HG02642 (cell line): ENCODE data around the gene RGS6.
"Not testable (repeated sequence)": the region's sequence is repeated elsewhere in the genome, so short reads cannot be mapped to it uniquely, and the experiment has no call there.

Source experiments
- ATAC-seq: cut with Tn5 transposase; IDR thresholded peaks from one replicate; pipeline ENCODE4 v1.9.1; 2021; ENCODE audit warnings: mild to moderate bottlenecking; ENCODE audit not compliant: unreplicated experiment, poor library complexity

RGS6 gene

GRCh38 chr14:72477578-72477977, 545.3 kb downstream of the RGS6 start:
- ATAC-seq: not testable (repeated sequence)

GRCh38 chr14:72478471-72478893, 546.3 kb downstream of the RGS6 start:
- ATAC-seq: no peak

GRCh38 chr14:72479461-72479931, 547.3 kb downstream of the RGS6 start:
- peak; percentile 24 for ATAC-seq

GRCh38 chr14:72480464-72481243, 548.4 kb downstream of the RGS6 start:
- ATAC-seq: no peak

- no peak for ATAC-seq
These were observed 551.1 kb downstream of the RGS6 start for GRCh38 chr14:72483311-72483710.

GRCh38 chr14:72485695-72486094, 553.5 kb downstream of the RGS6 start:
- no peak for ATAC-seq

- no peak for ATAC-seq
These were observed 556.3 kb downstream of the RGS6 start for GRCh38 chr14:72488514-72488913.

GRCh38 chr14:72492196-72492595, 560.0 kb downstream of the RGS6 start:
- ATAC-seq: no peak

GRCh38 chr14:72495668-72496067, 563.4 kb downstream of the RGS6 start:
- no peak for ATAC-seq

GRCh38 chr14:72498646-72499045, 566.4 kb downstream of the RGS6 start:
- ATAC-seq: no peak

- ATAC-seq: no peak
These were observed 567.5 kb downstream of the RGS6 start for GRCh38 chr14:72499746-72500145.

- ATAC-seq: no peak
These were observed 568.1 kb downstream of the RGS6 start for GRCh38 chr14:72500234-72500838.

- no peak for ATAC-seq
These were observed 569.2 kb downstream of the RGS6 start for GRCh38 chr14:72501439-72501838.

- no peak for ATAC-seq
These were observed 571.0 kb downstream of the RGS6 start for GRCh38 chr14:72503271-72503670.

- no peak for ATAC-seq
These were observed 571.6 kb downstream of the RGS6 start for GRCh38 chr14:72503696-72504368.

- no peak for ATAC-seq
These were observed 578.3 kb downstream of the RGS6 start for GRCh38 chr14:72510566-72510965.

- no peak for ATAC-seq
These were observed 580.1 kb downstream of the RGS6 start for GRCh38 chr14:72512281-72512680.

GRCh38 chr14:72512925-72513324, 580.7 kb downstream of the RGS6 start:
- ATAC-seq: no peak

GRCh38 chr14:72513346-72513745, 581.1 kb downstream of the RGS6 start:
- no peak for ATAC-seq

GRCh38 chr14:72513965-72514659, 581.9 kb downstream of the RGS6 start:
- no peak for ATAC-seq

GRCh38 chr14:72514660-72515025, 582.4 kb downstream of the RGS6 start:
- no peak for ATAC-seq
